CD1c-positive myeloid dendritic cell (primary cell): ENCODE data around the gene RAPGEF5.

Source experiments
- DNase-seq: peaks from one replicate; pipeline ENCODE4 v3.0.0-alpha.2; 2016; ENCODE audit errors: extremely low spot score

RAPGEF5 gene

DNA sequence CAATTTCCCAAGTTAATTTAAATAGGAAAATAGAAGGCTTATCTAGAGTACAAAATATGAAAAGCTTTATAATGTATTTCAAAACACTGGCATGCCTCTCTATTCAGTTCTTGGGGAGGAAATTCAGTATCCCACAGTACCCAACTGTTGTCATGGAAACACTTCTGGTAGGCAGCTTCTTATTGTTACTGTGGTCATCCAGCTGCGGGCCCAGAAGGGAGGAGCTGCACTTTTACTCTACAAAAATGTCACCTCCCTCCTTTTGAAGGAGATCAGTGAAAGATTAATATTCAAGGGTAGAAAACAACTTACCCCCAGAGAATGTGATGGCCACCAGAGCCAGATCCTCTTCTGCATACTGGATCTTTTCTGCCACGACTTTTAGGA is 202.8 kb downstream of the RAPGEF5 start:
- no peak for DNase-seq

DNA sequence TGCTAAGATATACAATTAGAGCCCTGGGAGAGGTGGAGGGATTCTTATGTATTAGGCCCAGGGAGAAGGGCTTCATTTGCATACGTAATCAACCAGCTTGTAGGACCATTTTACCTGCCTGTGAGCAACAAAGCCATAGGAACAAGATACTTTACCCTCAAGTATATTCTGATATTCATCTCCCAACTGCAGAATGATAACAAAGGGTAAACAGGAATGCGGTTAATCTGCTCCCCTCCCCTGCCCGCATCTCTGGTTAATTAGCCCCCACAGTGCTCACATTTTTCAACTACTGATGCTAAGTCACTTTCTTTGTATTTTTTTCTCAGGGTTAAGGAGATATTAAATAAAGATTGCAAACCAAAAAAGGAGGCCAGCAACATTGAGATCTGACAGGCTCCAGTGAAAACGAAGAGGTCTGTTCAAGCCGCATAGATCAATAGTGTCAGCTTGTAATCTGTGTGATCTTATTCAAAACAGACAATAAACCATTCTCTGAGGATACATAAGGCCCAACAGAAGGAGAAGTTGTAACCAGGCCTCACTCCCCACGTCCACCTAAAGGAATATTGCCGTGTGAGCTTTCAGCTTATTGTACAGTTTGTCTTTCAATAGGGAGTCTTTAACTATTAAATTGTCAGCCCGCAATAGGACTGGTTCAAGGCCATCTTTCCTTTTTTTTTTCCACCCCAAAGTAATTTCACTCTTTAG is 203.4 kb downstream of the RAPGEF5 start:
- DNase-seq, result no peak

DNA sequence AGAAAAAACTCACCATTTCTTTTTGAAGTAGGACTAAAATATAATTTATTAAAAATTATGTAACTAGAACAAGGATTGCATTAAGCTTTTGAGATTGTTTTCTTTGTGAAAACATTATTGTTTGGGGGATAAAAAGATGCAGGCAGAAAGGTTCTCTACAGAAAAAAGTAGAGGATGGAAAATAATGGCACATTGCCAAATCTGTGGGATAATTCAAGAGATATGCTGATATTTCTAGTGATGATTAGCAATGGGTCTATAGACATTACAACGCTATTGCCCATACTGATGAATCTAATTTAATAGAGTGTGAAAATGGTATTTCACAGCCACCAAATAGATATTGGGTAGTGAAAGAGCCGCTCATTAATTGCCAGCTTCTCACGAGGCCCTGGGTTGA is 204.3 kb downstream of the RAPGEF5 start:
- no peak for DNase-seq

GRCh38 chr7:22151901-22152300 is 205.1 kb downstream of the RAPGEF5 start:
- DNase-seq, result no peak

DNA sequence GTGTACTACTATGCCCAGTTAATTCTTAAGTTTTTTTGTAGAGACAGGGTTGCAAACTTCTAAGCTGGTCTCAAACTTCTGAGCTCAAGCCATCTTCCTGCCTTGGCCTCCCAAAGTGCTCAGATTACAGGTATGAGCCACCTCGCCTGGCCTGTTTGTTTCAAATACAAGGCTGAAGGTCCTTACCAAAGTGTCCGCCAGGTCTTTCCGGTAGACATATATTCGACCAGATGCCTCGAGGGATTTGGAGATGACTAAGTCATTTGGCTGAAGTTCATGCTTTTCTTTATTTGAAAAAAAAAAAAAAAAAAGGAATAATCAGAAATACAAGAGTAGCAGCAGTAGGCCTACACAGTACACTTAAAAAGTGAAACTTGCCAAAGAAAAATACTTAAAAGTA is 206.7 kb downstream of the RAPGEF5 start:
- no peak for DNase-seq

DNA sequence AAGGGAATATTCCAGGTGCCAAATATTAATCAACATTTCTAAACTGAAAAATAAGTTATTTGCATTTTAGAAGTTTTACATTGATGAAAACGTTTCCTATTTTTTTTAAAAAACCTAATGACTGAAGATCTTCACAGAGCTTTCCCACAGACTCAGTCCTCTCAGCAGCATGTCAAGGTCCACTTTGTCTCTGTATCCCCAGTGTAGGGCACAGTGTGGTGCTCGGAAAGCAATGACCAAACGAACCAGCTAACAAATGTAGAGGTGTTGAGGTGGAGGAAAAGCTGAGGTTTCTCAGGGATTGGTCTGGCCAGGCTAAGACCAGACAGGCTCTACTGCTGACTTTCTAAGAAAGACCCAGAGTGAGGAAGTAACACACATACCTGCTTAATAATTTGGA is 209.1 kb downstream of the RAPGEF5 start:
- DNase-seq, result no peak

DNA sequence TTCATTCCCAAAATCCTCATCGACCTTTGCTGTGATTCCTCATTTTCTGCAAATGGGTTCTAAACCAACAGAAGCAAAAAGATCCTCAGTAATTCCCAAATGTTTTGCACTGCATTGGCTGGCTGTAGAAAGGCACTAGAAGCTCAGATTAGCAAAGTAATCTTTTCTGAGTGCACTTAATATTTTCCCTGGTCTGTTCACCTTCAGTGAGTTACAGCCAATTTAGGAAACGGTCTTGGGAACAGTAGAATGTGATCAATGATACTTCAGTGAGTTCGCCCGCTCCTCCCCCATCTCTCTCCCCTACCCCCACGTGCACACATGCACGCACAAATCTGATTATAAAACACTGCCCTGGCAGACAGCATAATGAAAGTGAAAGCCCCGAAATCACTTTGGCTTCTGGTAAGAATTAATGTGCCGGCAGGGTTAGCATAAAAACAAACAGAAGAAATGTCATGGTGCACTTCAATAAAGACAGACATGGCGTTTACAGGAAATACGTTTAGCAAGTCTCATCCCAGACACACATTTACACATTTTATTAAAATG is 209.9 kb downstream of the RAPGEF5 start:
- no peak for DNase-seq

GRCh38 chr7:22144950-22145349 is 212.0 kb downstream of the RAPGEF5 start:
- no peak for DNase-seq

- no peak for DNase-seq
Observed at GRCh38 chr7:22143491-22143890, 213.5 kb downstream of the RAPGEF5 start.

GRCh38 chr7:22142572-22142971 is 214.4 kb downstream of the RAPGEF5 start:
- DNase-seq, result no peak

DNA sequence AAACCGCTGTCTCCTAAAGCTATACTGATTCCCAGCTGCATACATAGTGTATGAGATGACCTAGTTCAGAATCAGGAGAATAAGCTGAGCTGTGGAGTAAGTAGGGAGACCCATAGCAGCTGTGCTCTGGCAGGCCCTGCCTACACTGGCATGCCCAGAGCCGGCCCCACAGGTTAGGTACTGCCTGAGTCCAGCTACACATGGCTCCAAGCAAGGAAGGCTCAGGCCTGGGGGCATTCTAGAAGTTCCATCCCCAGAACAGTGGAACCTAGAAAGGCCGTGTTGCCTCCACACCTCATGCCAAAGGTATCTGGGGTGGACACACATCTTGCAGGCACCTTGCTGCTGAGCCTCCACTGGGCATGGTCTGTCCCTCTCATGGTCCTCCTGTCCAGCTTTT is 215.6 kb downstream of the RAPGEF5 start:
- no peak for DNase-seq

GRCh38 chr7:22140578-22140977 is 216.4 kb downstream of the RAPGEF5 start:
- no peak for DNase-seq

DNA sequence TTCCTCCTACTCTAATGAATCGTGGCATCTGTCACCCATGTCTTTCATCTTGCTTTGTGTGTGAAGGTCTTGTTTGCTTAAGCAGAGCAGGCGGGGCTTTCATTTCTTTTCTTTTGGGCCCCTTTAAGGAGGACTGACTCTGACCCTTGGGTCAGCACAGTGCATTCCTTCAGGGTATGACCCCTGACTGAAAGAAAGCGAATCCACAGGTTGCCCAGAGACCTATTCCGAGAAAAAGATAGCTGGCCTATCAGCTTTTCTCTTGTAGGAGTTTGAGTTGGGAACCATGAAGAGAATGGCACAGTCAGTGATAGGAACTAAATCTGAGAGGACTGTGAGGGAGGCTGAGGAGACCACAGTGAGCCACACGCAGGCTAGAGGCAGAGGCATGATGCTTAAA is 218.1 kb downstream of the RAPGEF5 start:
- no peak for DNase-seq

- no peak for DNase-seq
Observed at GRCh38 chr7:22138106-22138505, 218.8 kb downstream of the RAPGEF5 start.

GRCh38 chr7:22137466-22137865 is 219.5 kb downstream of the RAPGEF5 start:
- no peak for DNase-seq

- DNase-seq, result no peak
Observed at GRCh38 chr7:22137026-22137425, 219.9 kb downstream of the RAPGEF5 start.

- DNase-seq, result no peak
Observed at GRCh38 chr7:22129819-22130580, 227.0 kb downstream of the RAPGEF5 start.

DNA sequence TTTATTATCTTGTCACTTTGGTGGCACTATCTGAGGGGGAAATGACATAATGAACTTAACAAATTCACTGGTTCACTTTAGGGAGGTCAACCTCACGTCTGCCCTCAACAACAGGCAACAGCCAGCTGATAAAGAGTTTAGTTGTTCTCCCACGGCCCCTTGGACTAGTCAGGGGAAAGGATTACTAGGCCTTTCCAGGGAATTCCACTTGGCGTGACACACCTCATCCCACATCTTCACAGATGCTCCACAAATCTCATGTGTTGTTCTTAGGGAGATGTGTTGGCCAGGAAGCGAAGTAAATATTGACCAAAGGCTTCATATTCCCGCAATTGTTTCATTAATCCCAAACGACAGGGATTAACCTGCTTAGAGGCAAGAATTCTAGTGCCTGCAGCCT is 227.8 kb downstream of the RAPGEF5 start:
- no peak for DNase-seq

DNA sequence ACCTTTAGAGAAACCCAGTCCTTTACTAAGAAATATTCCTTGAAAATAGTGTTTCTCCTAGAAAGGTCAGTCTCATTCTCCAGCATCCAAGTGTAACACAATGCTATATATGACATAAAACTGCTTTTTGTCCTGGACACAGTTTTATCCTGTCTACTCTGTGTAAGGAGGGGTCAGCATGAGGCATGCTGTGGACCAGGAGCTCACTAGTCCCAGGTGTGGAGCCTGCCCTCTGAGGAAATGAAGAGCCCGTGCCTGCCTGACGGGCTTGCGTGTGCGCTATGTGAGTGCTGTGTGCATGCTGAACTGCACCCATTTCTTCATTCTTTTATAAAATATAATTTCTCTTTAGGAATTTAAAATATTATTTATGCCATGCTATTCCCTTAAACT is 228.4 kb downstream of the RAPGEF5 start:
- no peak for DNase-seq

DNA sequence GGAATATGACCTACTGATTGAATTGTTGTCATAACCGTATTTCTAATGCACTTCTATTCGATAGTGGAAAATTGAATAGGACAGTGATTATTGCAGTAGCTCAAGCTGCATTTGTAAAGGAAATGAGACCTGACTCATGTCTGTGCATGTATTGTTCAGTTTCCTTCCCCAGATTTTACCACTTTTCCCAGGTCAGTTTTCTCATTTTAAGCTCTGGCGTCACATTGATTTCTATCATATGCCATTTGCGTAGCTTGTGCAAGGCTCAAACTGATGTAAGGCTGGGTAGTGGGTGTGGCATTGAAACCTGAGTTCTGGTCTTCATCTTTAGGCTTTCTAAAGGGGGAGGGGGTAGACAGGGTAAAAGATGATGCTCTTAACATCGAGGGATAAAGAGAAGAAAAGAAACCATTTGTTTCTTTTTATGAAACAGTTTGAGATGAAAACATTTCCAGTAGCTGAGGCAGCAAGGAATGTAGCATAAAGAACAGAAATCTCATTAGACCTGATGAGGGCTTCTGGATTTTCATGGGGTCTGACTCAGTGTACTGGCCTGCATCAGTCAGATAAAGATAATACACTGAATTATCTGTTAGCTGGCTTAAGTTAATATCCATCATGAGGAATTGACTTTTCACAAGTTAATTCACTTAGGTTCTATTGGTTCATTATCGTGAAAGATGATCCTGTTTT is 229.0 kb downstream of the RAPGEF5 start:
- no peak for DNase-seq

DNA sequence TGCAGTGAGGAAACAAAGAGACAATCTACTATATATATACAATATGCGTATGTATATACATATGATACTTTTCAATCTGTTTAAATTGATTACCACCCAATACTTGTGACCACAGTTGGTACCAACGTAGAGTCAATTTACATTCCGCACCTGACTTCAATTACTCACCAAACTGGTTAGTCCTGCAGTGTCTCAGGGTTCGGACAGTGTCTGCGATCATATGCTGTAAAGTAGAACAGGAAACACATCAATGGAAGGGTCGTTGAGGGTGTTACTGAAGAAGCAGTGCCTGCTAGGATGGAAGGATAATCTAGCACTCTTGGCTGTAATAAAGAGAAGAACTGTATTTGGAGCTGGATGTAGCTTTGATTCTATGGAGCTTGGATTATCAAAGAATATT is 231.5 kb downstream of the RAPGEF5 start:
- DNase-seq, result no peak

GRCh38 chr7:22124941-22125340 is 232.0 kb downstream of the RAPGEF5 start:
- no peak for DNase-seq

DNA sequence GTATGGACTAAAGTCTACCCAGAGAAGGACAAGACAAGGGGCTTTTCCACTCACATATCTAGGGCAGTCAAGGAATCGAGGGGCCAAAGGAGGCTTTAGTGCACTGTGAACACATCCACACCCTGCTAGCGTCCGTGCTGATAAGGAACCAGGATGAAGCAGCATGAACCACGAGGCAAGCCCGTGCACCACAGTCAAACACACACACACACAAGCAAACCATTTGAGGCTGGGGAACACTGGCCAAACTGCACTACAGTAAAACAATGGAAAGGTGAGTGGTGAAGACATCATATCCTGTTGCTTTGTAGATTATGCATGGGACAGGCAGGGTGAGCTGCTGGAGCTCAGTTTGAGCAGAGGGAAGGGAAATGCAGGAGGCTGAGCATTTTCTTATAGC is 233.8 kb downstream of the RAPGEF5 start:
- no peak for DNase-seq
